NCI-H1436 treated with DMSO at 0.1 percent for 48 hours (cell line): ENCODE measurements around the gene CDC14A.
"Not testable (repeated sequence)": the region's sequence is repeated elsewhere in the genome, so short reads cannot be mapped to it uniquely, and the experiment has no call there.

Experiments used
- DNase-seq: peaks from one replicate; lab custom pipeline; 2025; lab: John Stamatoyannopoulos, UW

The CDC14A gene

GRCh38 chr1:100363831-100364230 is 11.5 kb downstream of the CDC14A start:
- no peak for DNase-seq

- DNase-seq, result no peak
Observed at GRCh38 chr1:100364697-100365096, 12.4 kb downstream of the CDC14A start.

- no peak for DNase-seq
Observed at GRCh38 chr1:100366209-100366525, 13.9 kb downstream of the CDC14A start.

GRCh38 chr1:100369339-100369738 is 17.0 kb downstream of the CDC14A start:
- not testable (repeated sequence) for DNase-seq

- DNase-seq, result not testable (repeated sequence)
Observed at GRCh38 chr1:100373953-100374352, 21.6 kb downstream of the CDC14A start.

- DNase-seq, result not testable (repeated sequence)
Observed at GRCh38 chr1:100376890-100377289, 24.6 kb downstream of the CDC14A start.

- DNase-seq, result no peak
Observed at GRCh38 chr1:100377590-100378361, 25.5 kb downstream of the CDC14A start.

GRCh38 chr1:100378956-100379355 is 26.6 kb downstream of the CDC14A start:
- DNase-seq, result no peak

- DNase-seq, result no peak
Observed at GRCh38 chr1:100380635-100381034, 28.3 kb downstream of the CDC14A start.

GRCh38 chr1:100382657-100383056 is 30.4 kb downstream of the CDC14A start:
- no peak for DNase-seq

GRCh38 chr1:100383743-100384405 is 31.6 kb downstream of the CDC14A start:
- DNase-seq, result no peak

GRCh38 chr1:100387209-100387608 is 34.9 kb downstream of the CDC14A start:
- no peak for DNase-seq

- no peak for DNase-seq
Observed at GRCh38 chr1:100387657-100388350, 35.5 kb downstream of the CDC14A start.

GRCh38 chr1:100390531-100390930 is 38.2 kb downstream of the CDC14A start:
- DNase-seq, result no peak

- DNase-seq, result no peak
Observed at GRCh38 chr1:100391675-100392074, 39.4 kb downstream of the CDC14A start.

- DNase-seq, result no peak
Observed at GRCh38 chr1:100392756-100393155, 40.5 kb downstream of the CDC14A start.

- no peak for DNase-seq
Observed at GRCh38 chr1:100394285-100394684, 42.0 kb downstream of the CDC14A start.

- no peak for DNase-seq
Observed at GRCh38 chr1:100395913-100396312, 43.6 kb downstream of the CDC14A start.

- no peak for DNase-seq
Observed at GRCh38 chr1:100396651-100397050, 44.3 kb downstream of the CDC14A start.

GRCh38 chr1:100397681-100398080 is 45.4 kb downstream of the CDC14A start:
- DNase-seq, result no peak

GRCh38 chr1:100398648-100399047 is 46.3 kb downstream of the CDC14A start:
- no peak for DNase-seq

GRCh38 chr1:100400404-100400803 is 48.1 kb downstream of the CDC14A start:
- DNase-seq, result no peak

- DNase-seq, result no peak
Observed at GRCh38 chr1:100404821-100405220, 52.5 kb downstream of the CDC14A start.
